ENCODE data around the gene TCF4.

Gene TCF4

DNA sequence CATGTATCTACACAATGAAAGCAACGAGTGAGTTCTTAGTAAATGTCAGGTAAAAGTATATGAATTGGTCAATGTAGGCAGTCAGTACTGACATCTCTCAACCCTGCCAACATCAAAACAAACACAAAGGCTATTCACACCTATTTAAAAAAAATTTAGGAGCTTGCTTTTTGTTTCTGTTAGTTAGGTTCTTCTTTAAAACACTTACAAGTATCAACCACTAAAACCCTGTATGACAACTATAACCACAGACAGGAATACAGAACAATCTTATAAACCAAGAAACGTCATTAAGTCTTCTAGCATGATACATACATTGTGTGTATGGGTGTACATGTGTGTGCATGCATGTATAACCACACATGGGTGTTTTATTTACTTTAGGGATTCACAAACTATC lies 131.0 kb downstream of the TCF4 start:
- DNase-seq (ENCODE audit: low read depth in 1 of 2, low spot score in 1 of 2): no peak
- no peak overlapping the region for H3K4me3 ChIP-seq (replicated peaks; ENCODE audit: insufficient read depth, low read length)
- TF ChIP-seq GABPA (IDR thresholded peaks at IDR 0.05; ENCODE audit: low read depth) (no peak), POLR2AphosphoS5 (IDR thresholded peaks at IDR 0.05; ENCODE audit: low read depth) (no peak), SPI1 (IDR thresholded peaks at IDR 0.05; ENCODE audit: borderline replicate concordance, low read depth) (no peak)
- TF ChIP-seq, protein P1, sequence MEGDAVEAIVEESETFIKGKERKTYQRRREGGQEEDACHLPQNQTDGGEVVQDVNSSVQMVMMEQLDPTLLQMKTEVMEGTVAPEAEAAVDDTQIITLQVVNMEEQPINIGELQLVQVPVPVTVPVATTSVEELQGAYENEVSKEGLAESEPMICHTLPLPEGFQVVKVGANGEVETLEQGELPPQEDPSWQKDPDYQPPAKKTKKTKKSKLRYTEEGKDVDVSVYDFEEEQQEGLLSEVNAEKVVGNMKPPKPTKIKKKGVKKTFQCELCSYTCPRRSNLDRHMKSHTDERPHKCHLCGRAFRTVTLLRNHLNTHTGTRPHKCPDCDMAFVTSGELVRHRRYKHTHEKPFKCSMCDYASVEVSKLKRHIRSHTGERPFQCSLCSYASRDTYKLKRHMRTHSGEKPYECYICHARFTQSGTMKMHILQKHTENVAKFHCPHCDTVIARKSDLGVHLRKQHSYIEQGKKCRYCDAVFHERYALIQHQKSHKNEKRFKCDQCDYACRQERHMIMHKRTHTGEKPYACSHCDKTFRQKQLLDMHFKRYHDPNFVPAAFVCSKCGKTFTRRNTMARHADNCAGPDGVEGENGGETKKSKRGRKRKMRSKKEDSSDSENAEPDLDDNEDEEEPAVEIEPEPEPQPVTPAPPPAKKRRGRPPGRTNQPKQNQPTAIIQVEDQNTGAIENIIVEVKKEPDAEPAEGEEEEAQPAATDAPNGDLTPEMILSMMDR (IDR thresholded peaks at IDR 0.05; ENCODE audit: insufficient read depth, low read length): no peak
- no peaks in the 10 kb centered on the region for H3K27me3 ChIP-seq (ENCODE audit: insufficient read depth, poor library complexity, severe bottlenecking)
- H3K27ac ChIP-seq (replicated peaks): no peak overlapping the region

DNA sequence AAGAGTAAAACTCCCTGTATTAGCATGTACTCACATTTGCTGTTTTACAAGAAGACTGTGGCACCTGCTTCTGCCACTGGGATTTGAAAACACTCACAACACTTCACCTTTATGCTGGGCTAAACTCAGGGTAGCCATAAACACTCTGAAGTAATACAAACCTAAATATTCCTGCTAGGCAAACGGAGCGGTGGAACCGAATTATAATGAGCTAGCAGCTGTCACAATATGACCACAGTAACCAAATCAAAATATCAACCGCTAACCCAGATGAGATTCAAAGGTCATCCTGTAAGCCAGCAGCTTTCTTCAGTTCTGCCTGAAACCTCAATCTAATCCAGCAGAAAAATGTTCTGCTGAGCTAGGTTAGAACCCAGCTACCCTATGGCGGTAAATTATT lies 132.1 kb downstream of the TCF4 start:
- no peak overlapping the region for H3K27ac ChIP-seq (replicated peaks)
- no peak for DNase-seq (ENCODE audit: low read depth in 1 of 2, low spot score in 1 of 2)
- TF ChIP-seq, protein P1 (IDR thresholded peaks at IDR 0.05; ENCODE audit: insufficient read depth, low read length): no peak
- no peak for TF ChIP-seq GABPA (IDR thresholded peaks at IDR 0.05; ENCODE audit: low read depth)
- TF ChIP-seq SPI1 (IDR thresholded peaks at IDR 0.05; ENCODE audit: borderline replicate concordance, low read depth): no peak
- no peaks in the 10 kb centered on the region for H3K27me3 ChIP-seq (ENCODE audit: insufficient read depth, poor library complexity, severe bottlenecking)
- H3K4me3 ChIP-seq (replicated peaks; ENCODE audit: insufficient read depth, low read length): no peak overlapping the region

GRCh38 chr18:55453186-55453585 lies 134.8 kb downstream of the TCF4 start:
- TF ChIP-seq POLR2AphosphoS5 (IDR thresholded peaks at IDR 0.05; ENCODE audit: low read depth) (no peak), REST (IDR thresholded peaks at IDR 0.05; ENCODE audit: insufficient replicate concordance, low read depth) (no peak), SPI1 (IDR thresholded peaks at IDR 0.05; ENCODE audit: borderline replicate concordance, low read depth) (no peak), GABPA (IDR thresholded peaks at IDR 0.05; ENCODE audit: low read depth) (no peak)
- TF ChIP-seq, protein P1 (IDR thresholded peaks at IDR 0.05; ENCODE audit: insufficient read depth, low read length): no peak
- Histone ChIP-seq H3K27ac (replicated peaks) (no peak overlapping the region), H3K27me3 (ENCODE audit: insufficient read depth, poor library complexity, severe bottlenecking) (no peaks in the 10 kb centered on the region), H3K4me3 (replicated peaks; ENCODE audit: insufficient read depth, low read length) (no peak overlapping the region)
- DNase-seq (ENCODE audit: low read depth in 1 of 2, low spot score in 1 of 2): no peak

- DNase-seq (ENCODE audit: low read depth in 1 of 2, low spot score in 1 of 2): no peak
- Histone ChIP-seq H3K27me3 (ENCODE audit: insufficient read depth, poor library complexity, severe bottlenecking) (no peaks in the 10 kb centered on the region), H3K27ac (replicated peaks) (no peak overlapping the region), H3K4me3 (replicated peaks; ENCODE audit: insufficient read depth, low read length) (no peak overlapping the region)
- TF ChIP-seq, protein P1 (IDR thresholded peaks at IDR 0.05; ENCODE audit: insufficient read depth, low read length): no peak
- TF ChIP-seq GABPA (IDR thresholded peaks at IDR 0.05; ENCODE audit: low read depth) (no peak), REST (IDR thresholded peaks at IDR 0.05; ENCODE audit: insufficient replicate concordance, low read depth) (no peak), POLR2AphosphoS5 (IDR thresholded peaks at IDR 0.05; ENCODE audit: low read depth) (no peak), SPI1 (IDR thresholded peaks at IDR 0.05; ENCODE audit: borderline replicate concordance, low read depth) (no peak)
These were observed 135.8 kb downstream of the TCF4 start for GRCh38 chr18:55452123-55452611.

Measured in HL-60 (cell line).